Activated naive CD8-positive, alpha-beta T cell treated with anti-CD3 and anti-CD28 coated beads, Interleukin-2, amount 50 U/mL, for 16 hours (primary cell): ENCODE measurements around the gene IL20.

Experiments used
- DNase-seq: peaks from one replicate; pipeline ENCODE4 v3.0.0-alpha.2; 2020; ENCODE audit warnings: low read depth, low spot score

The IL20 gene

DNA sequence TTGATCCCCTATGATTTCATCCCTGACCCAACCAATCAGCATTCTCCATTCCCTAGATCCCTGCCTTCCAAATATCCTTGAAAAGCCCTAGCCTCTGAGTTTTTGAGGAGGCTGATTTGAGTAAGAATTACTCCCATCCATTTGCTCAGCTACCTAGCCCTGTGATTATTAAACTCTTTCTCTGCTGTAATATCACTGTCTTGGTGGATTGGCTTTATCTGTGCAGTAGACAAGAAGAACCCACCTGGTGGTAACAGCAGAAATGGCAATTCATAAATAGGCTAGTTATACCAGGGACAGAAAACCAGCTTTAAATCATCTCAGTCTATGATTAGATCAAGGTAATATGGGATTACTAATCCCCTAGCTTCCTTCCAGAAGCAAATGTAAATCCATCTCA is 13.0 kb downstream of the IL20 start:
- DNase-seq: no peak

DNA sequence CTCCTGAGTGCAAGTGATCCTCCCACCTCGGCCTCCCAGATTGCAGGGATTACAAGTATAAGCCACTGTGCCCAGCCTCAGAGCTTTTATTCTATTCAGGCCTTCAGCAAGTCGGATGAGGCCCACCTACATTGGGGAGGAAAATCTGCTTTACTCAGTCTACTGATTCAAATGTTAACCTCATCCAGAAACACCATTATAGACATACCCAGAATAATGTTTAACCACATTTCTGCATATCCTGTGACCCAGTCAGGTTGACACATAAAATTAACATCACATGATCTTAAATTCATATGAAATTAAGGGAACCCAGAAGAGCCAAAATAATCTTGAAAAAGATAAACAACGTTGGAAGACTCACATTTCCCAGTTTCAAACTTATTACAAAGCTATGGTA is 14.9 kb downstream of the IL20 start:
- DNase-seq: no peak

DNA sequence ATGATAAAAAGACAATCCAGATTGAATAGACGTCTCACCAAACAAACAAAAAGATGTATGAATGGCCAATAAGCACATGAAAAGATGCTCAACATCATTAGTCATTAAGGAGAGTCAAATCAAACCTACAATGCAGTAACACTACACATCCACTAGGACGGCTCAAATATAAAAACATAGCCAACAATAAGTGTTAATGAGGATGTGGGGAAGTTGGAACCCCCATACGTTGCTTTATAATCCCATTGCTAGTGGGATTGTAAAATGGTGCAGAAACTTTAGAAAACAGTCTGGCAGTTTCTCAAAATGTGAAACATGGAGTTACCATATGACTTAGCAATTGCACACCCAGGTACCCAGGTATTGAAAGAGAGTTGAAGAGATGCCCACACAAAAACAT is 17.1 kb downstream of the IL20 start:
- no peak for DNase-seq

DNA sequence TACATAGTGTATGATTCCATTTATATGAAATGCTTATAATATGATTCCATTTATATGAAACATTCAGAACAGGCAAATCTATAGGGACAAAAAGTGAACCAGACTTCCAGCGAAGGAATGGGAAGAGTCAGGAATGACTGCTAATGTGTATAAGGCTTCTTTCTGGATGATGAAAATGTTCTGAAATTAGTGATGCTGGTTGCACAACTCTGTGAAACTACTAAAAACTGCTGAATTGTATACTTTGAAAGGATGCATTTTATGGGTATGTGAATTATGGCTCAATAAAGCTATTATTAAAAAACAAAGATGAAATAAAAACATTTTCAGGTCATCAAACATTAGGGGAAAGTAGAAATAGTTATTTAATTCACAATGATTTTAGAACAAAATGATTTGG is 17.7 kb downstream of the IL20 start:
- no peak for DNase-seq

DNA sequence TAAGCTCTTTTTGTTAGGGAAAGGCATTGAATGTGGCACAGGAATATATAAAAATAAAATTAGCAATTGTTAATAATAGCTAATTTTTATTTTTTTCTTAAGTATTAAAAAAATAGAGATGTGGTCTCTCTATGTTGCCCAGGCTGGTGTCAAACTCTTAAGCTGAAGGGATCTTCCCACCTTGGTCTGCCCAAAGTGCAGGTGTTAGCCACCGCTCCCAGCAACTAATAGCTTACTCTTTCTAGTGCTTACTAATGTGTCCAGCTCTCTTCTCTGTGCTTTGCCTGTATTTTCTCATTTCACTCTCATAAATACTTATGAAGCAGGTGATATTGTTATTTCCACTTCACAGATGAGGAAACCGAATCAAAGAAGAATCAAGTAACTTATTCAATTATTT is 18.5 kb downstream of the IL20 start:
- DNase-seq: no peak

DNA sequence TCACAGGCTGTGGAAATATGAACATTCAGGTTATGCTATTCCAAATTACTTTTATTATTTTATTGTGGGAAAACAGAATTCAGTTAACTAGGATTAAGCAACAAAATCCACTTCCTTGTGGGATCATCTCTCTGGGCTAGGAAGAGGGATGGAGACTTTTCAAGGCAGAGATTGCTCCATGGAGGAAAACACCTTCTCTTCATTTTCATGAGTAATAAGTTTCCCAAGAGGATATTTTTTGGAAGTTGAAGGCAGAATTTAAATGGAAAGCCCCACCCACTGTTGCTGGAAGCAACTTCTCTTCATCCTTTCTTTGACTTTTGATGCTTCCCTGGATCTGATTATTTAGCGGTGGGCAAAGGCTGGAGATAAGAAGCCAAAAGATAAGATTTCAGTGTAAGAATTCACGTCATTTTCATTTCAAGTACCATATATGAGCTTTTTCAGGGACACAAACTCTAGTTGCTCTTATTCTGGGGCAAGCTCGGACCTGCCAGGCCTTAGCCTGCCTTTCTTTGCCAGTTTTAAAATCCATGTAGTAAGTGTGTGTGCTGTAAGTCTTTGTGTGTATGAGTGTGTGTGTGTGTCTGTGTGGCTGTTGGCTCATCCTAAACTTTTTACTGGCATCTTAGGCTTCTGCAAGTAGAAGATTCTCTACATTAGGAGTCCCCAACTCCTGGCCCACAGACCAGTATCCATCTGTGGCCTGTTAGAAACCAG is 20.1 kb downstream of the IL20 start:
- no peak for DNase-seq

DNA sequence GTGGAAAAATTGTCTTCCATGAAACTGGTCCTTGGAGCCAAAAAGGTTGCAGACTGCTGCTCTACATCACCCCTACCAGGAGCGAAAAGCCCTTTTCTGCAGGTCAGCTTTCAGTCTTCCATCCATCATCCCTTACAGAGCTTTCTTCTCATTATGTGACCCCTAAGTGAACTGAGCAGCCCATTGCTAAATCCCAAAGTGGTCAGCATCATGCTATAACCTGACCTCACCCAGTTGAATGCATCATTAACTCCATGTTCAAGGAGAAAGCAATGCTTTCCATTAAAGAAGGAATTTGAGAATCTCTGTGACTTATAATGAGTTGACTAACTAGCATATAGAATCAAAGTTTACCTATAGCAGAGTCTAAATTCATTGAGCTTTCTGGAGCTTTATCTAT is 21.4 kb downstream of the IL20 start:
- DNase-seq: no peak

DNA sequence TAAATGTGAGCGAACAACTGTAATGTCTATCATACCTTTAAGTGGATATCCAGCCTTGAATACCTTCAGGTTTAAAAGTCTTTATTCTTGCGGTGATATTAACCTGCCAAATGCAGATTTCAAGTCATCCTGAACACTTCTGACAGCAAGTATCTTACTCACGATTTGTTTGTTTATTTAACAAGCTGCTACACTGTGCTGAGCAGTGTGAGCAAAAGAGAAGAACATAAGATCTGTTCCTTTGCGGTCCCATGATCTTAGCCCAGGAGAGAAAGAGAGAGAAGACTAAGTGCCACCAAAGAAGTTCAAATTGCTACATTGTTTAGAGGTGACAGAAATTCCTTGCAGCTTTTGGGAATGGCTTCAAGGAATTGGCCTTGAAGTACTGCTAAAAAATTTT is 22.3 kb downstream of the IL20 start:
- DNase-seq: no peak

DNA sequence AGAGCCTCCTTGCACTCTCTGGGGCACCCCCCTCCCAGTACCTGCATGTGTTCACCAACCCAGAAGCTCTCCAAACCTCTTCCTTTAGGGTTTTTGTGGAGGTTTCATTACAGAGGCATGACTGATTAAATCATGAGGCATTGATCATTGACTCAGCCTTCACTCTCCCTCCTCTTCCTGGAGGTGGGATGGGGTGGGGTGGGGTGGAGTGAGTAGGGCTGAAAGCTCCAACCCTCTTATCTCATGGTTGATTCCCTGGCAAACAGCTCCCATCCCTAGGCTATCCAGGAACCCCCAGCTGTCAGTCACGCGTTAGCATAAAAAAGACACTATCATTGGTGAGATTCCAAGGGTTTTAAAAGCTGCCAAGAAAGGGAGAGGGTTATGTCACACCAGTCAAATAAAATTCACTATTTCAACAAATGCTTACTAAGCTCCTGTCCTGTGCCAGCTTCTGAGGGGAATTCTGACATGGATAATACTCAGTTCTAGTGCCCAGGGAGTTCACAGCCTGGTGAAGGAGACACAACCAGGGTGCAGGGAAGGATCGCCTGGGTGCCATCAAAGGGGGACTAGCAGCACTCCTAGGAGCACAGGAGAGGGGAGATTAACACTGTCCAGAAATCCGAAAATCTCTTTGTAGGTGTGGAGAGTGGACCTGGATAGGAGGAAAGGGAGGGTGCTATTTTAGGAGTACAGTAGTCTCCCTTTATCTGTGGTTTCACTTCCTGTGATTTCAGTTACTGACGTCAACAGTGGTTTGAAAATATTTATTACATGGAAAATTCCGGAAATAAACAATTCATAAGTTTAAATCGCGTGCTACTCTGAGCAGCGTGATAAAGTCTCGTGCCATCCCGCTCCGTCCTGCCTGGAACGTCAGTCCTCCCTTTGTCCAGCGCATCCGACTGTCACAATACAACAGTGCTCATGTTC is 25.0 kb downstream of the IL20 start:
- DNase-seq: no peak

DNA sequence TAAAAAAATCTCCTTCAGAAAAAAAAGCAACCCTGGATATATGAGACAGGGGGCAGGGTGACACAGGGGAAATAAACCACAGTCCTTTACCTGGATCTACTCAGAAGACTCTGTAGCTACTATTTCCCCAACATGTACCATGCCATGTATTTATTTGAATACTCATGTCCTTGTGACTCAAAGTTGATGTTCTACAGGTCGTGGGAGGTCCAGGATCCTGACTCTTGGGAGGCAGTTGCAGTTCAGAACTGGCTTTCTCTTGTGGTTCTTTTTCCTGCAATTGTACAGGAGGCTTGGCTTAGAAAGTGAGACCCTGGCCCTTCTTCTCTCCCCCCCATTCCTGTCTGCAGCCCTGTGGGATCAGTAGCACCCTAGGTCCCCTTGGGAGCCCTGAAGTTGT is 26.0 kb downstream of the IL20 start:
- DNase-seq: no peak

DNA sequence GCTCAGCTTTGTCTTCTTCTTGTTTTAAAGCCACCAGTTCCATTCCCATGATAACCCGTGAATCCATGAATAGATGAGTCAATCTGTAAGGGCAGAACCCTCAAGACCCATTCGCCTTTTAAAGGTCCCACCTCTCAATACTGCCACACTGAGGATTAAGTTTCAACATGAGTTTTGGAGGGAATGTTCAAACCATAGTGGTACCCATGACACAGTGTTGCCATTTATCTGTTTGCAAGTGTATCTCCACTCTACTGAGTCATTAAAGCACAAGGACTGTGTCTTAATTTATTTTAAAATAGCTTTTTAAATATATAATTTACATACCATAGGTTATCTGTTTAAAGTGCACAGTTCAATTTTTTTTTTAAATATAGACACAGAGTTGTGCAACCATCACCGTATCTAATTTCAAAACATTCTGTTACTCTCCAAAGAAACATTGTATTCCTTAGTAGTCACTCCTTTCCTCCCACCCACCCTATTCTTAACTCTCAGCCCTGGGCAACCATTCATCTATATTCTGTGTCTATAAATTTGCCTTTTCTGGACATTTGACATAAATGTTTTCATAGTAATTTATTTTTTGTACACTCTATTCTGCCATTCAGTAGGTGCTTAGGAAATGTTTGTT is 27.0 kb downstream of the IL20 start:
- no peak for DNase-seq

DNA sequence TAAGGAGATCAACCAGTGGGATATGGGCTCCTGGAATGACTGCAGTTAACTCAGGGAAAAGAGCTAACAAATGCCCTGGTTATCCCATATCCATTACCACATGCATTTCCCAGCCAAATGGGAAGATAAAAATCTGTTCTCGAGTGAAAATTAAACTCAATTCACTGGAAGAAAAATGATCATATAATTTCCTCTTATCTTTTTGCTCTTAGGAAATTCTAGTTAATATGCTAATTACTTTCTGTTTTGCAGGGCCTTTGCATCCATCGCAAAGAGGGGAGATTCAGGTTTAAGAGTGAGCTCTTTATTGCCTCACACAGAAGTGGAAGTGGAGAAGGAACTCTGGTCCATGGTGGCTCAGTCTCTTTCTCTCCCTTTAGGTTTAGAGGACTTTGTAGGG is 28.0 kb downstream of the IL20 start:
- DNase-seq: no peak

DNA sequence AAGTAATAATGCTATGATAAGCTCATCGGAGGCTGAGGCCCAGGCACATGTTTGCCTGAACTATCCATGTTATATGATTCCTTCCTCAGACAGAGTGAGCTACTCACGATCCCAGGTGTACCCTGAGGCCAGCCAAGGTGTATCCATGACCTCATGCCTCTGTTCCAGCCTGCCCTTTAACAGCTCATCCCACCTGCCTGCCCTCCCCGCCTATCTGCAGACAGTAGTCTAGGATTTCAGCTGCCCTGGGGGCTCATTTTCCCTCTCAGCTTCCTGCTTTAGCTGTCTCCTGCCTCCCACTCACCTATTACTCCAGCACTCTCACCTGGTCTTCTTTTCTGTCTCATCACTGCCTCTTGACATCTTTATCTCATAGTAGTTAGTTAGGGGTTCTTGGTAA is 29.9 kb downstream of the IL20 start:
- DNase-seq: no peak

DNA sequence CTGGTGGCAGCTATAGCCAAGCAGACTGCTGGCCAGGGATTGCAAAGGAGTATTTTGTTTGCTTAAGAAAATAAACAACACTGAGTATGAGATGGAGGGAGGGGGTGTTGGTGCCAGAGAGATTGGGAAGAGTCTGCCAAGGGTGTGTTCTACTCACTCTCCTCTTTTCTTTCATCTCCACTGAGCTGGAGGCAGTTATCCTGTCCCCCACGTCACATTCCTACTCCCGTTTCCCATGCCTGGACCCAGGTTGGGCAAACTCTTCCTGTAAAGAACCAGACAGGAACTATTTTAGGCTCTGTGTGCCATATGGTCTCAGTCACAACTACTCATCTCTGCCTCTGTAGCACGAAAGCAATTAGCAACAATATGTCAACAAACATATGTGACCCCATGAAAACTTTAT is 30.4 kb downstream of the IL20 start:
- DNase-seq: no peak

DNA sequence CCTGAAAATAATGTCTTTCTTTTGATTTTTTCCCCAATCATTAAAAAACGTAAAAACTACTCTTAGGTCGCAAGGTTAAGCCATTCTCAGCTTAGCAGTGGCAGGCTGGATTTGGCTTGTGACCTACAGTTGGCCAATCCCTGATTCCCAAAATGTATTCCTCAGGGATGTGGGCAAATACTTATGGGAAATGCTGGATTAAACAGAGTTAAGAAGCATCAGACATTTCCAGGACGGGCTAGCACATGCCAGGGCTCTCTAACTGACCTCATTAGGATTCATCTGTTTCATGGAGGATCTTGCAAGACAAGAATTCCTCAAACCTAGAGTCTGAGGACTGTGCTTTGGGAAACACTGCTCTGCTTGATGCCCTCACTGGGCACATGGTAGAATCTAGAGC is 30.8 kb downstream of the IL20 start:
- DNase-seq: no peak

DNA sequence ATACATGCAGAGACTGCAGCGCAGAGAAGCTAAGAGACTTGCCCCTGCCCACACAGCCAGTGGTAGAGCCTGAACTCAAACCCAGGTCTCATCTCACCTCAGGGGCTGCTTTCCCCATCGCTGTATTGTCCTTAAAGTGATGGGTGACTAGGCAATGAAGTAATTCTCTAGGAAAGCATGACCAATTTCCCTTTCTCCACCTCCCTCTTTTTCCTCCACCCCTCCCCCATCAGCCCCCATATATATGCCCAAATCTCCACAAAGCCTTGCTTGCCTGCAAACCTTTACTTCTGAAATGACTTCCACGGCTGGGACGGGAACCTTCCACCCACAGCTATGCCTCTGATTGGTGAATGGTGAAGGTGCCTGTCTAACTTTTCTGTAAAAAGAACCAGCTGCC is 31.8 kb downstream of the IL20 start, which contains the start of gene IL24:
Gene IL24, plus strand, starts transcription at position 269 of the 400 bp plus-strand sequence. CDS start 390 bp downstream, outside the sequence.
- no peak for DNase-seq

DNA sequence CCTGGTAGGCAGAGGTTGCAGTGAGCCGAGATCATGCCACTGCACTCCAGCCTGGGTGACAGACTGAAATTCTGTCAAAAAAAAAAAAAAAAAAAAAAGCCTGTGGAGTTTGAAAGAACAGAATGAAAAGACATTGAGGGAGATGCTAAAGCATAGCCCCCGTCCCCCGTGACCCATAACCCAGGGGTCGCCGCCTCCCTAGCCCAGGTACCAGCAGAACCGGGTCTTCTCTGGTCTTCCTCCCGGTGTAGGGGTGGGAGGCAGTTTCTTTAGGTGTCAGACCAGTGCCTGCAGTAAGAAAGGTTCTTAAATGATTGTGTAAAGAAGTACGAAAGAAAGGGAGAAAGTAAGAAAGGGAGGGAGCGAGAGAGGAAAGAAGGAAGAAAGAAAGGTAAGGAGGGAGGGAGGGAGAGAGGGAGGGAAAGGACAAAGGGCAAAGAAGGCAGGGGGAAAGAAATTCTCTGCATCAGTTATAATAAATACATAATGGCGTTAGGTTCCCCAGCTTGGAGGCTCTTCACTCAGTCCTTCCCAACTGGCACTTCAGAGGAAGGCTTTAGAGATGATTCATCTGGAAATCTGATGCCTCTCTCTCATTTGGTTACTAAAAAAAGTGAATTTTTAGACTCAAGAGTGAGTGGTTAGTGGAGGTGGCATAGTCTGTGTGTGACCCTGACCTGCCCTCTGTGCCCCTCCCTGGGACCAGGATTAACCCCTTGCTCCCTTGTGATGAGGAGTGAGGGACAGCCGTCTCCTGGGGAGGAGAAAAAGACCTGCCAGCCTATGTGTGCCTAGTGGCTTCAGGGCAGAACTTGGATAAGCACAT is 32.9 kb downstream of the IL20 start:
- no peak for DNase-seq

DNA sequence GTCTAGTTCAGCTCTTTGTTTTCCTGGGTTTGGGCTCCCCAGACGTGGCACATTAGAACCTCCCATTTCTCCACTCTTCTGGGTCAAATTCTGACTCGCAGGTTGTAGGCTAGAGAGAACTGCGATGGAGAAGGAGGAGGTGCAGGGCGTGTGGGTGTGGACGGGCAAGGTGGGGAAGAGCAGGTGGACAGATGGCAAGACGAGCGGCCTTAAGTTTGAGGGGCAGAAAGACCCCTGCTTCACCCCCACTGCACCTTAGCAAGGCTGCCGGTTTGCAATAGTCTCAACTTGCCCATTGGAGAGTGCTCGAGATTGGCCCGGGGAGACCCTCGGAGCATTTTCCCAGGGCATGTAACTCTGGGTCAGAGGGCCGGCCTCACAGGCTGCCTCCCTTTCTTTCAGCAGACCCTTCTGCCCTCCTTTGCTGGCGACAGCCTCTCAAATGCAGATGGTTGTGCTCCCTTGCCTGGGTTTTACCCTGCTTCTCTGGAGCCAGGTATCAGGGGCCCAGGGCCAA is 33.5 kb downstream of the IL20 start:
- DNase-seq: no peak

DNA sequence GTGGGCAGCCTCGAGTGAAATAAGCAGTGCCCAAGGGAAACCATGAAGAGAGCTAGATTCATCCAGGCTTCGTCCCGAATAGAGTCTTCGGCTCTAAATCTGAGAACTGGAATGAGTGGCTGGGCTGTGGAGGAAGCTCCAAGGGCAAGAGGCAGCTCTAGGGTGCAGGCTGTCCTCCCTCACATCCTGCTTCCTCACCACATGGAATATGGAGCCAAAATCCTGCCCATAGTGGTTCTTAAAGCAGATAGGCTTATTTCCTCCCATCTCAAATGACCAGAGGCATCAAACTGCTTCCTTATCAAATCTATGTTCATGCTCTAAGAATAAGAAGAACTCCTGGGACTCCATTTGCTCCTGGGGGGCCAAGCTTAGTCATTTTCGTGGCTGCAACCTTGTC is 34.3 kb downstream of the IL20 start:
- no peak for DNase-seq

DNA sequence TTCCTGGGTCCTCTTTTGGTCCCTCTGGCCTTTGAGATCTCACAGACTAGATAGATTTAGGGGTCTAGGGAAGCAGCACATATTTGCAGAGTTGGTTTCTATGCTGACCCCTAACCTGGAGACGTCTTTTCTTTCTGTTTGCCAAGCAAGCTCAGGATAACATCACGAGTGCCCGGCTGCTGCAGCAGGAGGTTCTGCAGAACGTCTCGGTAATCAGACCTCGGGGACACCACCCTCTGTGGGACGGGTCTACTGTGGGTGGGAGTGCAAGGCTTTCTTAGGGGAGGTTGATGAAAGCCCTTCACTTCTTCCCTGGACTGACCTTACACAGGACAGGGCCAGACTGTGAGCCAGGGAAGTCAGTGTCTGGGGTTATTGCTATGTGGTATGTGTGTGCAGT is 34.7 kb downstream of the IL20 start:
- no peak for DNase-seq

DNA sequence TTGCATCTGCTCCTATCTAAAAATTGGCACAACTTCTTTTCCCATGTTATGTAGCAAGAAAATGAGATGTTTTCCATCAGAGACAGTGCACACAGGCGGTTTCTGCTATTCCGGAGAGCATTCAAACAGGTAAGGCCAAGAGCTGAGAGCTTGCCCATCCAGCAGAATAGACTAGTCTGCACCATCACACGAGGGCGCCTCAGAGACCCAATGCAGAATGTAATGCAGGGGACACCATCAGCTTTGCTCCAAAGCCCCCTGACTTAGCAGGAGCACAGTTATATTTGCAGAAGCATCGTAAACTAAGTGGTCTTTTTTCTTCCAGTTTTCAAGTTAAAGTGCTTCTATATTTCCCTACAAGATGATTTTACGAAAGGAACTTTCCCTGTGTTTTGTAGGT is 36.5 kb downstream of the IL20 start:
- no peak for DNase-seq
